Prostate gland (tissue), 2 donors: ENCODE measurements around the gene TNNC2.

Source experiments
- POLR2A ChIP-seq: fragments of 450-650 bp; IDR thresholded peaks from one replicate; pipeline ENCODE4 v1.6.1; 2016; ENCODE audit warnings: antibody characterized with exemption, mild to moderate bottlenecking
- POLR2AphosphoS5 ChIP-seq: sonication (generic); formaldehyde crosslinking; IDR thresholded peaks from one replicate; pipeline ENCODE4 v1.6.1; 2017; ENCODE audit warnings: antibody characterized with exemption
- TF ChIP-seq, protein P1 (sequence below), 4 experiments: fragments of 200-600 bp in 2 of 4; fragments of 450-650 bp in 2 of 4; sonication (generic) in 2 of 4; IDR thresholded peaks; 1 replicate in 3 of 4; 2 replicates in 1 of 4; pipeline ENCODE4 v1.5.1; 2016 to 2019; ENCODE audit warnings: antibody characterized with exemption in 4 of 4, mild to moderate bottlenecking in 2 of 4, moderate library complexity in 2 of 4

DNA sequence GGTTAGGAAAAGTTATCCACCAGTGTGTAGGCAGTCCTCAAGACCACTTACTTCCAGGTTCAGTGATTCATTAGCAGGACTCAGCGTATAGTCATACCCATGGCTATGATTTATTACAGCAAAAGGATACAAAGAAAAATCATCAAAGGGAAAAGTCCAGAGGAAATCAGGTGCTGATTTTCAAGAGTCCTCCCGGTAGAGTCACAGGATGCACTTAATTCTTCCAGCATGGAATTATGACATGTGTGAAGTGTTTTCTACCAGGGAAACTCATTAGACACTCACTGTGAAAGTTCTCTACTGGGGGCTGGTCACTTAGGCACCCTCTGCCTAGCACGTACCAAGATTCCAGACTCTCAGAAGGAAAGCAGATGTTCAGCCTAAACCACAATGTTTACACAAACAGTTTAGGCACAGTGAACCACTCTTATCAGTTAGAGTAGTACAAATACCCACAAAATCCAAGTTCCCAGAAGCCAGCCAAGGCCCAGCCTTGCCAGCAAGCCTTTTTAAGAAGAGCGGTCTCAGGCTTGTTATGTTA, 45.7 kb downstream of the TNNC2 start:
- peak; percentile 22 for TF ChIP-seq POLR2AphosphoS5
- TF ChIP-seq, protein P1, sequence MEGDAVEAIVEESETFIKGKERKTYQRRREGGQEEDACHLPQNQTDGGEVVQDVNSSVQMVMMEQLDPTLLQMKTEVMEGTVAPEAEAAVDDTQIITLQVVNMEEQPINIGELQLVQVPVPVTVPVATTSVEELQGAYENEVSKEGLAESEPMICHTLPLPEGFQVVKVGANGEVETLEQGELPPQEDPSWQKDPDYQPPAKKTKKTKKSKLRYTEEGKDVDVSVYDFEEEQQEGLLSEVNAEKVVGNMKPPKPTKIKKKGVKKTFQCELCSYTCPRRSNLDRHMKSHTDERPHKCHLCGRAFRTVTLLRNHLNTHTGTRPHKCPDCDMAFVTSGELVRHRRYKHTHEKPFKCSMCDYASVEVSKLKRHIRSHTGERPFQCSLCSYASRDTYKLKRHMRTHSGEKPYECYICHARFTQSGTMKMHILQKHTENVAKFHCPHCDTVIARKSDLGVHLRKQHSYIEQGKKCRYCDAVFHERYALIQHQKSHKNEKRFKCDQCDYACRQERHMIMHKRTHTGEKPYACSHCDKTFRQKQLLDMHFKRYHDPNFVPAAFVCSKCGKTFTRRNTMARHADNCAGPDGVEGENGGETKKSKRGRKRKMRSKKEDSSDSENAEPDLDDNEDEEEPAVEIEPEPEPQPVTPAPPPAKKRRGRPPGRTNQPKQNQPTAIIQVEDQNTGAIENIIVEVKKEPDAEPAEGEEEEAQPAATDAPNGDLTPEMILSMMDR (IDR thresholded peaks at IDR 0.05), result no peak
- TF ChIP-seq POLR2A, result no peak
